GM23338 (cell line): ENCODE results near the gene IDE. TPM values are rescaled to one million over a fixed set of nuclear protein-coding genes. Genes with fewer than 3 reads are reported as not detected.

Experiments used
- ATAC-seq: fragments of 200-7000 bp; cut with Tn5 transposase; 3 replicates; pipeline ENCODE4 v1.9.1; 2020
- DNase-seq: peaks from one replicate; pipeline ENCODE4 v3.0.0-alpha.2; 2015; ENCODE audit warnings: low spot score
- H2AFZ ChIP-seq: fragments of 200-600 bp; sonication (generic); 2 replicates; pipeline ENCODE4 v1.8.0; 2016; ENCODE audit warnings: antibody characterized with exemption, mild to moderate bottlenecking, moderate library complexity
- H3F3A ChIP-seq: fragments of 200-600 bp; sonication (generic); replicated peaks from 2 replicates; pipeline ENCODE4 v1.8.0; 2017; ENCODE audit warnings: antibody characterized with exemption, mixed run types, low read depth
- H3K27ac ChIP-seq: fragments of 200-600 bp; sonication (generic); 2 replicates; pipeline ENCODE4 v1.6.1; 2016; ENCODE audit warnings: low read depth
- H3K27me3 ChIP-seq: fragments of 200-600 bp; sonication (generic); 2 replicates; pipeline ENCODE4 v1.8.0; 2016; ENCODE audit warnings: mild to moderate bottlenecking, mixed run types, moderate library complexity; ENCODE audit not compliant: insufficient read depth
- H3K36me3 ChIP-seq: fragments of 200-600 bp; sonication (generic); 2 replicates; pipeline ENCODE4 v1.8.0; 2016; ENCODE audit warnings: mild to moderate bottlenecking; ENCODE audit not compliant: insufficient read depth
- H3K4me1 ChIP-seq: fragments of 200-600 bp; sonication (generic); 2 replicates; pipeline ENCODE4 v1.8.0; 2016; ENCODE audit warnings: mild to moderate bottlenecking, moderate library complexity; ENCODE audit not compliant: insufficient read depth
- H3K4me2 ChIP-seq: fragments of 200-600 bp; sonication (generic); 2 replicates; pipeline ENCODE4 v1.7.1; 2017; ENCODE audit warnings: mixed run types
- H3K4me3 ChIP-seq: fragments of 200-600 bp; sonication (generic); 2 replicates; pipeline ENCODE4 v1.6.1; 2016; ENCODE audit warnings: mixed run types
- H3K79me2 ChIP-seq: fragments of 200-600 bp; sonication (generic); replicated peaks from 2 replicates; pipeline ENCODE4 v1.8.0; 2017; ENCODE audit warnings: mild to moderate bottlenecking; ENCODE audit not compliant: insufficient read depth
- H3K9me2 ChIP-seq: fragments of 200-600 bp; sonication (generic); 2 replicates; pipeline ENCODE4 v1.8.0; 2017; ENCODE audit not compliant: insufficient read depth
- H4K20me1 ChIP-seq: fragments of 200-600 bp; sonication (generic); replicated peaks from 2 replicates; pipeline ENCODE4 v1.8.0; 2017; ENCODE audit warnings: mild to moderate bottlenecking; ENCODE audit not compliant: insufficient read depth
- H3K27ac Mint-ChIP-seq: 2 replicates; pipeline ENCODE4 v1.8.0; 2020; ENCODE audit warnings: inconsistent platforms, mild to moderate bottlenecking, moderate library complexity, mixed read lengths
- H3K27me3 Mint-ChIP-seq: 3 replicates; pipeline ENCODE4 v1.8.0; 2022; ENCODE audit warnings: low read depth, mild to moderate bottlenecking, moderate library complexity, mixed read lengths, inconsistent platforms; ENCODE audit not compliant: insufficient read depth, poor library complexity
- H3K36me3 Mint-ChIP-seq: 3 replicates; pipeline ENCODE4 v1.8.0; 2021; ENCODE audit warnings: low read depth, mild to moderate bottlenecking, inconsistent platforms, moderate library complexity, mixed read lengths
- H3K4me1 Mint-ChIP-seq: 3 replicates; pipeline ENCODE4 v1.8.0; 2020; ENCODE audit warnings: mild to moderate bottlenecking, inconsistent platforms, mixed read lengths
- H3K4me3 Mint-ChIP-seq: 3 replicates; pipeline ENCODE4 v1.8.0; 2021; ENCODE audit warnings: moderate library complexity, mild to moderate bottlenecking, inconsistent platforms, mixed read lengths
- H3K9me3 Mint-ChIP-seq: 3 replicates; pipeline ENCODE4 v1.8.0; 2020; ENCODE audit warnings: moderate library complexity, mild to moderate bottlenecking, inconsistent platforms, mixed read lengths
- CREB1 ChIP-seq: fragments of 250-450 bp; sonication (Bioruptor Pico); IDR thresholded peaks from 2 replicates; pipeline ENCODE4 v1.5.0; 2020; ENCODE audit warnings: low read depth, mild to moderate bottlenecking, moderate library complexity
- ETS1 ChIP-seq: IDR thresholded peaks from 2 replicates; pipeline ENCODE4 v1.6.1; 2016; ENCODE audit warnings: antibody characterized with exemption
- EZH2 ChIP-seq: fragments of 200-600 bp; sonication (generic); IDR thresholded peaks from one replicate; pipeline ENCODE4 v1.8.0; 2017; ENCODE audit warnings: antibody characterized with exemption, mild to moderate bottlenecking, low read depth; ENCODE audit not compliant: unreplicated experiment
- EZH2phosphoT487 ChIP-seq: fragments of 200-600 bp; sonication (generic); IDR thresholded peaks from one replicate; pipeline ENCODE4 v1.8.1; 2018; ENCODE audit warnings: antibody characterized with exemption; ENCODE audit not compliant: unreplicated experiment
- JUNB ChIP-seq: IDR thresholded peaks from one replicate; pipeline ENCODE4 v1.6.1; 2016; ENCODE audit warnings: antibody characterized with exemption; ENCODE audit not compliant: unreplicated experiment
- NANOG ChIP-seq: IDR thresholded peaks from 2 replicates; pipeline ENCODE4 v1.6.1; 2016; ENCODE audit warnings: antibody characterized with exemption, borderline replicate concordance
- POLR2AphosphoS5 ChIP-seq: IDR thresholded peaks from 2 replicates; pipeline ENCODE4 v1.6.1; 2016; ENCODE audit warnings: antibody characterized with exemption, low read depth
- STAT1 ChIP-seq: IDR thresholded peaks from one replicate; pipeline ENCODE4 v1.6.1; 2016; ENCODE audit warnings: antibody characterized with exemption; ENCODE audit not compliant: unreplicated experiment
- ZNF114 ChIP-seq: fragments of 250-450 bp; sonication (Bioruptor Pico); IDR thresholded peaks from 2 replicates; pipeline ENCODE4 v1.5.0; 2020; ENCODE audit warnings: mild to moderate bottlenecking, moderate library complexity
- ZNF331 ChIP-seq: fragments of 250-450 bp; sonication (Bioruptor Pico); IDR thresholded peaks from 2 replicates; pipeline ENCODE4 v1.5.0; 2020; ENCODE audit warnings: low read depth, mild to moderate bottlenecking, moderate library complexity
- polyA plus RNA-seq: library from polyadenylated mRNA; unstranded; fragments of >200 nt; fragmentation: Nextera tagmentation; extraction: Ambion mirVana; gene quantifications from 2 replicates; pipeline ENCODE4 v1.2.1, GENCODE V29; 2016
- total RNA-seq: library from RNA; depleted of rRNA; stranded (reverse); fragments of >200 nt; shearing (Covaris generic); gene quantifications from 2 replicates; pipeline ENCODE4 v1.2.3, GENCODE V29; 2014
- TF ChIP-seq, protein P1 (sequence below): fragments of 250-450 bp; sonication (Bioruptor Pico); IDR thresholded peaks from 2 replicates; pipeline ENCODE4 v1.5.0; 2020; ENCODE audit warnings: mild to moderate bottlenecking, moderate library complexity
- TF ChIP-seq, protein P2 (sequence below): IDR thresholded peaks from one replicate; pipeline ENCODE4 v1.6.1; 2018; ENCODE audit warnings: antibody characterized with exemption; ENCODE audit not compliant: unreplicated experiment
- TF ChIP-seq, protein P3 (sequence below), 2 experiments: fragments of 200-600 bp in 1 of 2; sonication (generic) in 1 of 2; conservative IDR thresholded peaks; 2 replicates each; pipeline versions ENCODE4 v1.5.1 to v1.6.1; 2016 to 2017; ENCODE audit warnings: antibody characterized with exemption in 2 of 2, low read depth in 2 of 2, mild to moderate bottlenecking in 2 of 2, moderate library complexity in 1 of 2

The IDE gene
- total and polyA plus RNA-seq, 2 experiments from 2014 or later, result 12.9 to 36.3 TPM

- Histone ChIP-seq H3K4me1 (no peaks in the 10 kb centered on the region), H3K27me3 (no peaks in the 10 kb centered on the region), H3K27ac (no peak overlapping the region), H3K79me2 (no peaks in the 10 kb centered on the region), H3F3A (no peaks in the 10 kb centered on the region), H3K4me2 (no peak overlapping the region), H3K36me3 (peaks cover 23% of the 10 kb centered on the region), H3K9me2 (no peaks in the 10 kb centered on the region), H2AFZ (no peak overlapping the region), H3K4me3 (no peak overlapping the region), H4K20me1 (0 out of 2 replicates have a peak, but pooled peaks cover 2% of the 10 kb centered on the region)
- H3K9me3 Mint-ChIP-seq, result no peaks in the 10 kb centered on the region
- H3K27me3 Mint-ChIP-seq, result peaks cover 3% of the 10 kb centered on the region
- DNase-seq (no peak), ATAC-seq (no peak)
- peaks cover 36% of the 10 kb centered on the region for H3K36me3 Mint-ChIP-seq
- H3K4me3 Mint-ChIP-seq, result no peak overlapping the region
- no peak overlapping the region for H3K27ac Mint-ChIP-seq
- TF ChIP-seq EZH2, result no peak
- TF ChIP-seq, protein P1, sequence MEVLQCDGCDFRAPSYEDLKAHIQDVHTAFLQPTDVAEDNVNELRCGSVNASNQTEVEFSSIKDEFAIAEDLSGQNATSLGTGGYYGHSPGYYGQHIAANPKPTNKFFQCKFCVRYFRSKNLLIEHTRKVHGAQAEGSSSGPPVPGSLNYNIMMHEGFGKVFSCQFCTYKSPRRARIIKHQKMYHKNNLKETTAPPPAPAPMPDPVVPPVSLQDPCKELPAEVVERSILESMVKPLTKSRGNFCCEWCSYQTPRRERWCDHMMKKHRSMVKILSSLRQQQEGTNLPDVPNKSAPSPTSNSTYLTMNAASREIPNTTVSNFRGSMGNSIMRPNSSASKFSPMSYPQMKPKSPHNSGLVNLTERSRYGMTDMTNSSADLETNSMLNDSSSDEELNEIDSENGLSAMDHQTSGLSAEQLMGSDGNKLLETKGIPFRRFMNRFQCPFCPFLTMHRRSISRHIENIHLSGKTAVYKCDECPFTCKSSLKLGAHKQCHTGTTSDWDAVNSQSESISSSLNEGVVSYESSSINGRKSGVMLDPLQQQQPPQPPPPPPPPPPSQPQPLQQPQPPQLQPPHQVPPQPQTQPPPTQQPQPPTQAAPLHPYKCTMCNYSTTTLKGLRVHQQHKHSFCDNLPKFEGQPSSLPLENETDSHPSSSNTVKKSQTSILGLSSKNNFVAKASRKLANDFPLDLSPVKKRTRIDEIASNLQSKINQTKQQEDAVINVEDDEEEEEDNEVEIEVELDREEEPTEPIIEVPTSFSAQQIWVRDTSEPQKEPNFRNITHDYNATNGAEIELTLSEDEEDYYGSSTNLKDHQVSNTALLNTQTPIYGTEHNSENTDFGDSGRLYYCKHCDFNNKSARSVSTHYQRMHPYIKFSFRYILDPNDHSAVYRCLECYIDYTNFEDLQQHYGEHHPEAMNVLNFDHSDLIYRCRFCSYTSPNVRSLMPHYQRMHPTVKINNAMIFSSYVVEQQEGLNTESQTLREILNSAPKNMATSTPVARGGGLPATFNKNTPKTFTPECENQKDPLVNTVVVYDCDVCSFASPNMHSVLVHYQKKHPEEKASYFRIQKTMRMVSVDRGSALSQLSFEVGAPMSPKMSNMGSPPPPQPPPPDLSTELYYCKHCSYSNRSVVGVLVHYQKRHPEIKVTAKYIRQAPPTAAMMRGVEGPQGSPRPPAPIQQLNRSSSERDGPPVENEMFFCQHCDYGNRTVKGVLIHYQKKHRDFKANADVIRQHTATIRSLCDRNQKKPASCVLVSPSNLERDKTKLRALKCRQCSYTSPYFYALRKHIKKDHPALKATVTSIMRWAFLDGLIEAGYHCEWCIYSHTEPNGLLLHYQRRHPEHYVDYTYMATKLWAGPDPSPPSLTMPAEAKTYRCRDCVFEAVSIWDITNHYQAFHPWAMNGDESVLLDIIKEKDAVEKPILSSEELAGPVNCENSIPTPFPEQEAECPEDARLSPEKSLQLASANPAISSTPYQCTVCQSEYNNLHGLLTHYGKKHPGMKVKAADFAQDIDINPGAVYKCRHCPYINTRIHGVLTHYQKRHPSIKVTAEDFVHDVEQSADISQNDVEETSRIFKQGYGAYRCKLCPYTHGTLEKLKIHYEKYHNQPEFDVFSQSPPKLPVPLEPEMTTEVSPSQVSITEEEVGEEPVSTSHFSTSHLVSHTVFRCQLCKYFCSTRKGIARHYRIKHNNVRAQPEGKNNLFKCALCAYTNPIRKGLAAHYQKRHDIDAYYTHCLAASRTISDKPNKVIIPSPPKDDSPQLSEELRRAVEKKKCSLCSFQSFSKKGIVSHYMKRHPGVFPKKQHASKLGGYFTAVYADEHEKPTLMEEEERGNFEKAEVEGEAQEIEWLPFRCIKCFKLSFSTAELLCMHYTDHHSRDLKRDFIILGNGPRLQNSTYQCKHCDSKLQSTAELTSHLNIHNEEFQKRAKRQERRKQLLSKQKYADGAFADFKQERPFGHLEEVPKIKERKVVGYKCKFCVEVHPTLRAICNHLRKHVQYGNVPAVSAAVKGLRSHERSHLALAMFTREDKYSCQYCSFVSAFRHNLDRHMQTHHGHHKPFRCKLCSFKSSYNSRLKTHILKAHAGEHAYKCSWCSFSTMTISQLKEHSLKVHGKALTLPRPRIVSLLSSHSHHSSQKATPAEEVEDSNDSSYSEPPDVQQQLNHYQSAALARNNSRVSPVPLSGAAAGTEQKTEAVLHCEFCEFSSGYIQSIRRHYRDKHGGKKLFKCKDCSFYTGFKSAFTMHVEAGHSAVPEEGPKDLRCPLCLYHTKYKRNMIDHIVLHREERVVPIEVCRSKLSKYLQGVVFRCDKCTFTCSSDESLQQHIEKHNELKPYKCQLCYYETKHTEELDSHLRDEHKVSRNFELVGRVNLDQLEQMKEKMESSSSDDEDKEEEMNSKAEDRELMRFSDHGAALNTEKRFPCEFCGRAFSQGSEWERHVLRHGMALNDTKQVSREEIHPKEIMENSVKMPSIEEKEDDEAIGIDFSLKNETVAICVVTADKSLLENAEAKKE (CRISPR knock-in tag), result no peak
- no peak for TF ChIP-seq EZH2phosphoT487
- TF ChIP-seq STAT1, result no peak
- TF ChIP-seq ZNF331 (CRISPR knock-in tag), result no peak
- no peak for TF ChIP-seq POLR2AphosphoS5
- TF ChIP-seq JUNB, result no peak
- no peak for TF ChIP-seq ETS1
- TF ChIP-seq, protein P2, sequence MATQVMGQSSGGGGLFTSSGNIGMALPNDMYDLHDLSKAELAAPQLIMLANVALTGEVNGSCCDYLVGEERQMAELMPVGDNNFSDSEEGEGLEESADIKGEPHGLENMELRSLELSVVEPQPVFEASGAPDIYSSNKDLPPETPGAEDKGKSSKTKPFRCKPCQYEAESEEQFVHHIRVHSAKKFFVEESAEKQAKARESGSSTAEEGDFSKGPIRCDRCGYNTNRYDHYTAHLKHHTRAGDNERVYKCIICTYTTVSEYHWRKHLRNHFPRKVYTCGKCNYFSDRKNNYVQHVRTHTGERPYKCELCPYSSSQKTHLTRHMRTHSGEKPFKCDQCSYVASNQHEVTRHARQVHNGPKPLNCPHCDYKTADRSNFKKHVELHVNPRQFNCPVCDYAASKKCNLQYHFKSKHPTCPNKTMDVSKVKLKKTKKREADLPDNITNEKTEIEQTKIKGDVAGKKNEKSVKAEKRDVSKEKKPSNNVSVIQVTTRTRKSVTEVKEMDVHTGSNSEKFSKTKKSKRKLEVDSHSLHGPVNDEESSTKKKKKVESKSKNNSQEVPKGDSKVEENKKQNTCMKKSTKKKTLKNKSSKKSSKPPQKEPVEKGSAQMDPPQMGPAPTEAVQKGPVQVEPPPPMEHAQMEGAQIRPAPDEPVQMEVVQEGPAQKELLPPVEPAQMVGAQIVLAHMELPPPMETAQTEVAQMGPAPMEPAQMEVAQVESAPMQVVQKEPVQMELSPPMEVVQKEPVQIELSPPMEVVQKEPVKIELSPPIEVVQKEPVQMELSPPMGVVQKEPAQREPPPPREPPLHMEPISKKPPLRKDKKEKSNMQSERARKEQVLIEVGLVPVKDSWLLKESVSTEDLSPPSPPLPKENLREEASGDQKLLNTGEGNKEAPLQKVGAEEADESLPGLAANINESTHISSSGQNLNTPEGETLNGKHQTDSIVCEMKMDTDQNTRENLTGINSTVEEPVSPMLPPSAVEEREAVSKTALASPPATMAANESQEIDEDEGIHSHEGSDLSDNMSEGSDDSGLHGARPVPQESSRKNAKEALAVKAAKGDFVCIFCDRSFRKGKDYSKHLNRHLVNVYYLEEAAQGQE, result no peak
- no peak for TF ChIP-seq CREB1 (CRISPR knock-in tag)
- no peak for TF ChIP-seq ZNF114
- no peak for TF ChIP-seq NANOG
- TF ChIP-seq, protein P3, sequence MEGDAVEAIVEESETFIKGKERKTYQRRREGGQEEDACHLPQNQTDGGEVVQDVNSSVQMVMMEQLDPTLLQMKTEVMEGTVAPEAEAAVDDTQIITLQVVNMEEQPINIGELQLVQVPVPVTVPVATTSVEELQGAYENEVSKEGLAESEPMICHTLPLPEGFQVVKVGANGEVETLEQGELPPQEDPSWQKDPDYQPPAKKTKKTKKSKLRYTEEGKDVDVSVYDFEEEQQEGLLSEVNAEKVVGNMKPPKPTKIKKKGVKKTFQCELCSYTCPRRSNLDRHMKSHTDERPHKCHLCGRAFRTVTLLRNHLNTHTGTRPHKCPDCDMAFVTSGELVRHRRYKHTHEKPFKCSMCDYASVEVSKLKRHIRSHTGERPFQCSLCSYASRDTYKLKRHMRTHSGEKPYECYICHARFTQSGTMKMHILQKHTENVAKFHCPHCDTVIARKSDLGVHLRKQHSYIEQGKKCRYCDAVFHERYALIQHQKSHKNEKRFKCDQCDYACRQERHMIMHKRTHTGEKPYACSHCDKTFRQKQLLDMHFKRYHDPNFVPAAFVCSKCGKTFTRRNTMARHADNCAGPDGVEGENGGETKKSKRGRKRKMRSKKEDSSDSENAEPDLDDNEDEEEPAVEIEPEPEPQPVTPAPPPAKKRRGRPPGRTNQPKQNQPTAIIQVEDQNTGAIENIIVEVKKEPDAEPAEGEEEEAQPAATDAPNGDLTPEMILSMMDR (conservative IDR thresholded peaks at IDR 0.05; ENCODE audit: low read depth in 2 of 2), result no peak
- no peaks in the 10 kb centered on the region for H3K4me1 Mint-ChIP-seq
Observed at GRCh38 chr10:92463582-92463981, 110.3 kb downstream of the IDE start.
